HTR-8/SVneo (cell line): ENCODE data around the gene TRPM2.

Source experiments
- DNase-seq: peaks from one replicate; pipeline ENCODE4 v3.0.0; 2011; ENCODE audit warnings: low spot score, mixed read lengths; ENCODE audit not compliant: insufficient read length
- FAIRE-seq: peaks from 2 replicates; lab custom pipeline; 2011; peaks lifted over from hg19 to GRCh38; lab: Jason Lieb, UNC

TRPM2 gene

DNA sequence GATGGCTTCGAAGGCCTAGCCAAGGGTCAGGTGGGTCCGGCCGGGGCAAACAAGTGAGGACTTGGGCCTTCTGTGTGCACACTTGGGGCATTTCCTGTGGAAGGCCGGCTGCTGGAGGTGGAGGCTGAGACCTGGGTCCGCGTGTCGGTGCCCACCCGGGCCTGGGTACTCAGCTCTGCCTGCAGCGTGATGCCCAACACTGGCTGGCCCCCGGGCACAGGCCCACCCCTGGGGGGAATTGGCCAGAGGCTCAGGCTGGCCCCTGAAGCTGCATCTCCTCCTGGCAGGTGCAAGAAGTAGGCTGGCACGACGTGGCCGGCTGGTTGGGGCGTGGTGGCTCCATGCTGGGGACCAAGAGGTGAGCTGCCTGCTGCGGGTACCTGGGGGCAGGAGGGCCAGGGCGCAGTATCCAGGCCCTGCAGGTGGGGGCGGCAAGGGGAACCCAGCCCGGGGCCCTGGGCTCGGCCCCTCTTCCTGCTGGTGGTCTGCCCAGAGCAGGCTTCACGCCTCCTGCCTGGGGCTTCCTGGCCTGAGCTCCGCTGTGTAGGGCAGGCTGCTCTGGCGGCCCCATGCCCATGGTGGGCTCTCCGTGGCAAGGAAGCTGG lies 31.5 kb upstream of the TRPM2 start:
- FAIRE-seq: no peak
- no peak for DNase-seq

- DNase-seq (no peak), FAIRE-seq (no peak)
These were observed 30.6 kb upstream of the TRPM2 start for GRCh38 chr21:44322621-44323325.

GRCh38 chr21:44323591-44323990 lies 29.8 kb upstream of the TRPM2 start:
- no peak for DNase-seq
- FAIRE-seq: no peak

GRCh38 chr21:44324106-44324853 lies 29.1 kb upstream of the TRPM2 start:
- FAIRE-seq (no peak), DNase-seq (no peak)

GRCh38 chr21:44324854-44325107 lies 28.6 kb upstream of the TRPM2 start:
- FAIRE-seq (no peak), DNase-seq (no peak)

GRCh38 chr21:44325386-44326271 lies 27.8 kb upstream of the TRPM2 start:
- FAIRE-seq: no peak
- DNase-seq: no peak

DNA sequence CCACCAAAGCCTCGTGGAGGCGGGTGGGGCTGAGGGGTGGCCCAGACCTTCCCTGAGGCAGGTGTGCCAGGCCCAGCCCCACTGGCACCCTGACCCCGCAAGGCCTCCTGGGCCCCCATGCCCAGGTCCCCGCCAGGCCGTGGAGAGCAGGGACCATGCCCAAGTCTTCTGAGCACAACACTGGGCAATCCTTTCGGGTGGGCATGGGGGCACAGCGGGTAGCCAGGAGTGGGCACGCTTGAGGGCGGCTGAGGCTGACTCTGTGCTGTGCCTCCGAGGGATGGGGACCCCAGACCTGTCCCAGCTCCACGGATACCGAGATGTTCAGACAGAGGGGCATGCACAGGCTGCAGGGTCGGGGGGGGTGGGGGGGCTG lies 27.2 kb upstream of the TRPM2 start:
- FAIRE-seq (no peak), DNase-seq (no peak)

DNA sequence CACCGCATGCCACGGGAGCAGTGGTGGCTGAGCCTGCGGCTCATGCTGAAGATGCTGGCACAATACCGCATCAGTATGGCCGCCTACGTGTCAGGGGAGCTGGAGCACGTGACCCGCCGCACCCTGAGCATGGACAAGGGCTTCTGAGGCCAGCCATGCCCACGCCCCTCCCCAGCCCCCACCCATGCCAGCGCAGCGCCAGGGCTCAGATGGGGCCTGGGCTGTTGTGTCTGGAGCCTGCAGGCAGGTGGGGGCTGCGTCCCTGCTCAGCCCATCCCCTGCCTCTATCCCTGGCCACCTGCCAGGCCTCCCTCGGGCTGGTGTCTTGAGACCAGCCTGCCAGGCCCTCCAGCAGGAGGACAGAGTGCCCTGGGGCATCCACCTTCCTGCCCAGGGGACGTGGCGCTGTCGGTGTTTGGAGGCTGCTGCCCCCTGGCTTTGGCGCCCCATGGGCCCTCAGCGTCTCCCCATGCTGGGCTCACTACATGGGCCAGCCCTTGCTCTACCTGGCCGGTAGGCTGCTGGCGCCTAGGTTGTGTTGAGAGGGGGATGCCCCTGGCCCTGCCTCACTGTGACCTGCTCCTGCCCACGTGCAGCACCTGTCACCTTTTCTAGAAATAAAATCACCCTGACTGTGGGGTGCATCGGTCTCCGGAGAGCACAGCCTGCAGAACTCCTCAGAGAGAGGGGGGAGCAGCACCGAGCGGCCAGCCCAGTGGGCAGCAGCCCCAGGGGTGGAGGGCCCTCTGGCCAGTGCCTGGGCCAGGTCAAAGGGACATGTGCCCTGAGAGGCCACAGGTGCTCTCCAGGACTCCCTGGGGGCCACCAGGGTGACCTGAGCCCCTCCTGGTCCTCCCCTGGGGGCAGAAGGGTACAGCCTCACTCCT lies 26.5 kb upstream of the TRPM2 start:
- DNase-seq: no peak
- no peak for FAIRE-seq

DNA sequence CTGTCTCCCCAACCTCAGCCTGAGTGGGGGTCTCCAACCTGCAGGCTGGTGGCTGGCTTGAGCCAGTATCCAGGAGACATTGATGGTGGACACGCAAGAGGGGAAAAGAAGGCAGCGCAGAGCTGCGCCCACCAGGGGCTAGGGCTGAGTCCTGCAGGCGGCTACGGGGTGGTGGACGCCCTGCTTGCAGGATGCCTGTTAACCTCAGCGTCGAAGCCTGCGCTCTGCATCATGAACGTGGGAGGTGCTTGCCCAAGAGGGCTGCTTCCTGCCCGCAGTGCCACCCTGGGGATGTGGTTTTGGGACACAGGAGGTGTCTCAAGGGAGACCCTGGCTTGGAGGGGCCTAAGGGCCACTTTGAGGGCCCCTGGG lies 25.8 kb upstream of the TRPM2 start:
- FAIRE-seq (no peak), DNase-seq (no peak)

DNA sequence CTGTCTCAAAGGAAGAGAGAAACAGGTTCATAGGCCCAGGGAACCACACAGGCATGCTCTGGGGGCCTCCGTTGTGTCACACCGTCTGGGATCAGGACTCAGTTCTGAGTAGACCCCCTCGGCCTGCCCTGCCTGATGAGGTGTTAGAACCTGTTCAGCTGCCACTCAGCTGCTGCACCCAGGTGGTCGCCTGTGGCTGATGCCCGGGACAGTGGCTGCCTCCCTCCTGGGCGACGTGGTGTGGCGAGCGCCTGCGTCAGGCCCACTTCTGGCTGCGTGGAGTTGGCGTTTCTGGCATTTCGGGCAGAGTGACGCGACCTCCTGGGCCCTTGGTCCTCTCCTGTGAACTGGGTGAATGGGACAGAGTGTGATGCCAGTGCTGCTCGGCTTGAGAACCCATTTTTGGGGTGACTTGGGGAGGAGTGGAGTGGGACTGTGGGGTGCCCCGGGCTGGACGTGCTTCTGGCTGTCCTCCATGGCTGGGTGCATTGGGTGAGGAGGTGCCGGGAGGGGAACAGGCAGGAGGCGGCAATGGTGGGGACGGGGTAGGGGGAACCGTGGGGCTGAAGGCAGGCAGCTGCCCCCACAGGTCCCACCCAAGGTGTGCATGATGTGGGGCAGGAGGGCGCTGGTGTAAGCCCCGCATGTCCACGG lies 25.1 kb upstream of the TRPM2 start:
- FAIRE-seq (no peak), DNase-seq (no peak)

DNA sequence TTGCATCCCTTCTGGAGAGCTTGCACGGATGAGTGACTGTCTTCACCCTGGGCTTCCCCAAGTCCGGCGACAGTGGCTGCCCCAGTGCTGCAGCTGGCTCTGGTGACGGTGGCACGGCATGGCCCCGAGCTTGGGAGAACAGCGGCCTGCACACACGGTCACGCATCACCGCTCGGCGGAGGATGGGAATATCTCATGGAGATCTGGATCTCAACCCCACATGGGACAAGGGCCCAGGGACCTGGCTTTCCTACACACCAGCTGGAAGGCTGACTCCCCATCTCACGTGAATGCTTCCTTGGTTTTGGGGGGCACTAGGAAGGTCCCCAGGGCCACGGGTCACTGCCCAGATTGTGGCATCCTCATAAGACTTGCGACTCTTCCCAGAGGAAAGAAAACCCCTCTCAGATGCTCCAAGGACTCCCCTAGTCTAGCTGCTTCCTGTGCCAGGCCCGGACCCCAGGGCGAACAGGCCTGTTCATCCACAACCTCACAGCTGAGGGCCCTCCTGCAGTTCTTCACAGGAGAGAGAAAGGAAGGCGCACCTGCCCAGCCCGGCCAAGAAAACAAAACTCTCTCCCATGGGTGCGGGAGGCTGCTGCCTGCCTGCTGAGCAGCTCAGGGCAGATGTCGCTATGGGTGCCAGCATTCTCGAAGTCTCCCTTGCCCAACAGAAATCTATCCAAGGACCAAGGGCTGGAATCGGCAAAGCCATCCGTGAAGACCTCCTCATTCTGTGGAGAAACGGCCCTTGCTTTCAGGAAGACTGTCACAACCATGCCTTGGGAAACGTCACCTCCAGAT lies 24.1 kb upstream of the TRPM2 start:
- FAIRE-seq: no peak

GRCh38 chr21:44329971-44330681 lies 23.3 kb upstream of the TRPM2 start:
- no peak for FAIRE-seq

More for the DNA sequence above, 24.1 kb upstream of the TRPM2 start:
- DNase-seq: no peak

DNA sequence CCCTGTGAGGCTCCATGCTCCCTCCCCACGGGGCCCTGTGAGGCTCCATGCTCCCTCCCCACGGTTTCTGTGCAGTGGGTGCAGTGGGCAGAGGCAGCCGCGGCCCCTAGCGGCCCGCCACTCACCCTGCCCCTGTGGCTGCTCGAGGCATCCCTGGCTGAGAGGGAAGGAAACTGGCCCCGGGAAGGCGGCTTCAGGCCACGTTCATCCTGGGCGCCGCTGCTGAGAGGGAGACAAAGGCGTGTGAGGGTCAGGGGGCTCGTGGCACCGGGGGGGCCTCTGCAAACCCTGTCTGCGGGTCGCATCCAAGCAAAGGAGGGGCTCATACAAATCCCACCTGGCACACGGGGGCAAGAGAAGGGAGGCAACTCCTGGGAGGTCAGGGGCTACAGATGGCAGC lies 22.7 kb upstream of the TRPM2 start:
- DNase-seq (no peak), FAIRE-seq (no peak)

More at GRCh38 chr21:44329971-44330681, 23.3 kb upstream of the TRPM2 start:
- no peak for DNase-seq

GRCh38 chr21:44331209-44331608 lies 22.2 kb upstream of the TRPM2 start:
- FAIRE-seq (no peak), DNase-seq (no peak)

DNA sequence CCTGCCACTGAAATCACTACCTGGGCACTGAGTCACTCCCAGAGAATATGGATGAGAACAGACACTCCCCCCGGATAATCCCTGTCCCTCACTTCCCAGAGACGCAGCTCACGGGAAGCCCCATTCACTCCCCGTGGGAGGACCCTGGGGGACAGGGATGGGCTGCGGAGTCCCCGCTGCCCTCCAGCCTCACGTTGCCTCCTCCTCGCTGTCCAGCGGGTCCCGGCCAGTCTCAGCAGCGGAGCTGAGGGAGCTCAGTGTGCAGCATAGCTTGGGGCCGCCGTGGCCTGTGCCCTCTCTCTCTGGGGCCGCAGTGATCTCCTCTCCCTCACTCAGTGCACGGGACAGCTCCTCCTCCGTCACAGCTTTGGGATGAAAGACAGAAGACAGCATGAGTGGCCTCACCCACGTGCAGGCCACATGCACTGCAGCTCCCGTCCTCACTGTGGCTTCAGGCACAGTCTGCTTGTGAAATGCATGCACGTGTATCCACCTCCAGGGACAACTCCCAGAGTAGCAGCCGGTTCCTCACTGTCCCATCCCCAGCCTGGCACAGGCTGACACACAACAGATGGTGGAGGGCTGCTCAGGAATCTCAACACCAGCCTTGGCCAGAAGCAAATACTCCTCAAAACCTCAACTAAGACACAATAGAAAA lies 21.6 kb upstream of the TRPM2 start:
- FAIRE-seq (no peak), DNase-seq (no peak)

GRCh38 chr21:44332383-44332782 lies 21.0 kb upstream of the TRPM2 start:
- DNase-seq (no peak), FAIRE-seq (no peak)

- DNase-seq (no peak), FAIRE-seq (no peak)
These were observed 20.5 kb upstream of the TRPM2 start for GRCh38 chr21:44332965-44333364.
